Measurements from ENCODE around the gene DENND11.

DNA sequence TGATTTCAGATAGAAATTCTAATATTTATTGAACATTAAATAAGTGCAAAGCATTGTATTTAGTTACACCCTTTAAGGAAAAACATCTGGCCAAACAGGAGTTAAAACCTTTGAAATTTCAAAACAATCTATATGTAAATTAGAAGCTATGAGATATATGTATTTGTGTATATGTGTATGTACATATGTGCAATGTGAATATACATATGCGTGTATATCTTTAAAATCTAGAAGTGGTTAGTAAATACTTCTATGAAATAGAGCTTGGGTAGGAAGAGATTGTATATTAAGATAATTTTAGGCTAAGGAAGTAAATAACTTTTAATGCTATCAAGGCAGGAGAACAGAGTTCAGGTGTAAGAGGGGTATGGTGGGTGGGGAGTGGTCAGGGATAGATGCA, 15.5 kb upstream of the DENND11 start:
- TF ChIP-seq, protein P1, sequence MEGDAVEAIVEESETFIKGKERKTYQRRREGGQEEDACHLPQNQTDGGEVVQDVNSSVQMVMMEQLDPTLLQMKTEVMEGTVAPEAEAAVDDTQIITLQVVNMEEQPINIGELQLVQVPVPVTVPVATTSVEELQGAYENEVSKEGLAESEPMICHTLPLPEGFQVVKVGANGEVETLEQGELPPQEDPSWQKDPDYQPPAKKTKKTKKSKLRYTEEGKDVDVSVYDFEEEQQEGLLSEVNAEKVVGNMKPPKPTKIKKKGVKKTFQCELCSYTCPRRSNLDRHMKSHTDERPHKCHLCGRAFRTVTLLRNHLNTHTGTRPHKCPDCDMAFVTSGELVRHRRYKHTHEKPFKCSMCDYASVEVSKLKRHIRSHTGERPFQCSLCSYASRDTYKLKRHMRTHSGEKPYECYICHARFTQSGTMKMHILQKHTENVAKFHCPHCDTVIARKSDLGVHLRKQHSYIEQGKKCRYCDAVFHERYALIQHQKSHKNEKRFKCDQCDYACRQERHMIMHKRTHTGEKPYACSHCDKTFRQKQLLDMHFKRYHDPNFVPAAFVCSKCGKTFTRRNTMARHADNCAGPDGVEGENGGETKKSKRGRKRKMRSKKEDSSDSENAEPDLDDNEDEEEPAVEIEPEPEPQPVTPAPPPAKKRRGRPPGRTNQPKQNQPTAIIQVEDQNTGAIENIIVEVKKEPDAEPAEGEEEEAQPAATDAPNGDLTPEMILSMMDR (IDR thresholded peaks at IDR 0.05) = no peak
- no peak for TF ChIP-seq POLR2A (IDR thresholded peaks at IDR 0.05)
- TF ChIP-seq EP300 (IDR thresholded peaks at IDR 0.05) = no peak
